ENCODE results near the gene KATNAL1. TPM values are rescaled to one million over a fixed set of nuclear protein-coding genes. Genes with fewer than 3 reads are reported as not detected.
A peak's percentile ranks its signal among the peaks of the same experiment; 100 is the strongest.

KATNAL1 gene
- total RNA-seq, 1 donor: 15.9 TPM

- Histone ChIP-seq H3K4me2 (ENCODE audit: insufficient read depth, low read length) (peak overlapping the region; percentile 66), H3K36me3 (ENCODE audit: insufficient read depth, low read length) (no peaks in the 10 kb centered on the region), H3K9me3 (ENCODE audit: low read depth, low read length) (no peaks in the 10 kb centered on the region), H3K27ac (ENCODE audit: low read depth, low read length) (peak overlapping the region; percentile 68), H3K4me1 (ENCODE audit: insufficient read depth, low read length) (peaks cover 45% of the 10 kb centered on the region), H3K79me2 (ENCODE audit: insufficient read depth, low read length) (no peaks in the 10 kb centered on the region), H2AFZ (ENCODE audit: low read length) (peak overlapping the region; percentile 16), H3K4me3 (ENCODE audit: insufficient read depth, low read length) (peak overlapping the region; percentile 19), H4K20me1 (ENCODE audit: insufficient read depth, low read length) (no peaks in the 10 kb centered on the region), H3K27me3 (ENCODE audit: insufficient read depth, low read length) (no peaks in the 10 kb centered on the region)
- no peak for TF ChIP-seq CTCF (IDR thresholded peaks at IDR 0.05; ENCODE audit: extremely low read depth, low read depth, low read length)
- peak; percentile 88 for DNase-seq (ENCODE audit: insufficient read length, low spot score, missing footprints)
Measured at GRCh38 chr13:30340331-30341250, 33.2 kb upstream of the KATNAL1 start.

GRCh38 chr13:30339738-30340330 lies 32.5 kb upstream of the KATNAL1 start:
- H4K20me1 ChIP-seq (ENCODE audit: insufficient read depth, low read length): no peaks in the 10 kb centered on the region
- peak overlapping the region; percentile 68 for H3K27ac ChIP-seq (ENCODE audit: low read depth, low read length)
- H3K79me2 ChIP-seq (ENCODE audit: insufficient read depth, low read length): no peaks in the 10 kb centered on the region
- peak overlapping the region; percentile 53 for H2AFZ ChIP-seq (ENCODE audit: low read length)
- no peak for TF ChIP-seq CTCF (IDR thresholded peaks at IDR 0.05; ENCODE audit: extremely low read depth, low read depth, low read length)
- DNase-seq (ENCODE audit: insufficient read length, low spot score, missing footprints): no peak
- H3K4me1 ChIP-seq (ENCODE audit: insufficient read depth, low read length): peaks cover 45% of the 10 kb centered on the region
- H3K4me2 ChIP-seq (ENCODE audit: insufficient read depth, low read length): peak overlapping the region; percentile 66
- H3K27me3 ChIP-seq (ENCODE audit: insufficient read depth, low read length): no peaks in the 10 kb centered on the region
- H3K4me3 ChIP-seq (ENCODE audit: insufficient read depth, low read length): no peak overlapping the region
- no peaks in the 10 kb centered on the region for H3K36me3 ChIP-seq (ENCODE audit: insufficient read depth, low read length)
- H3K9me3 ChIP-seq (ENCODE audit: low read depth, low read length): no peaks in the 10 kb centered on the region

- DNase-seq (ENCODE audit: insufficient read length, low spot score, missing footprints): no peak
- Histone ChIP-seq H3K36me3 (ENCODE audit: insufficient read depth, low read length) (no peaks in the 10 kb centered on the region), H3K4me3 (ENCODE audit: insufficient read depth, low read length) (no peak overlapping the region), H3K27me3 (ENCODE audit: insufficient read depth, low read length) (no peaks in the 10 kb centered on the region), H3K27ac (ENCODE audit: low read depth, low read length) (no peak overlapping the region), H2AFZ (ENCODE audit: low read length) (no peak overlapping the region), H3K4me2 (ENCODE audit: insufficient read depth, low read length) (peak overlapping the region; percentile 10), H3K4me1 (ENCODE audit: insufficient read depth, low read length) (peaks cover 45% of the 10 kb centered on the region), H4K20me1 (ENCODE audit: insufficient read depth, low read length) (no peaks in the 10 kb centered on the region), H3K9me3 (ENCODE audit: low read depth, low read length) (no peaks in the 10 kb centered on the region), H3K79me2 (ENCODE audit: insufficient read depth, low read length) (no peaks in the 10 kb centered on the region)
- no peak for TF ChIP-seq CTCF (IDR thresholded peaks at IDR 0.05; ENCODE audit: extremely low read depth, low read depth, low read length)
Measured at GRCh38 chr13:30338952-30339351, 31.6 kb upstream of the KATNAL1 start.

GRCh38 chr13:30338331-30338851 lies 31.0 kb upstream of the KATNAL1 start:
- Histone ChIP-seq H4K20me1 (ENCODE audit: insufficient read depth, low read length) (no peaks in the 10 kb centered on the region), H2AFZ (ENCODE audit: low read length) (no peak overlapping the region), H3K4me1 (ENCODE audit: insufficient read depth, low read length) (peaks cover 45% of the 10 kb centered on the region), H3K9me3 (ENCODE audit: low read depth, low read length) (no peaks in the 10 kb centered on the region), H3K36me3 (ENCODE audit: insufficient read depth, low read length) (no peaks in the 10 kb centered on the region), H3K79me2 (ENCODE audit: insufficient read depth, low read length) (no peaks in the 10 kb centered on the region), H3K4me3 (ENCODE audit: insufficient read depth, low read length) (no peak overlapping the region), H3K4me2 (ENCODE audit: insufficient read depth, low read length) (peak overlapping the region; percentile 10), H3K27me3 (ENCODE audit: insufficient read depth, low read length) (no peaks in the 10 kb centered on the region), H3K27ac (ENCODE audit: low read depth, low read length) (no peak overlapping the region)
- no peak for TF ChIP-seq CTCF (IDR thresholded peaks at IDR 0.05; ENCODE audit: extremely low read depth, low read depth, low read length)
- no peak for DNase-seq (ENCODE audit: insufficient read length, low spot score, missing footprints)

All from osteoblast (primary cell).